Activated T-cell treated with anti-CD3 and anti-CD28 coated beads, Interleukin-2, amount 50 U/mL, for 1 hour (primary cell): Measurements from ENCODE around the gene HDAC2.
"Not testable (repeated sequence)": the region's sequence is repeated elsewhere in the genome, so short reads cannot be mapped to it uniquely, and the experiment has no call there.

ENCODE experiments used
- DNase-seq: peaks from one replicate; pipeline ENCODE4 v3.0.0-alpha.2; 2020

HDAC2 gene

DNA sequence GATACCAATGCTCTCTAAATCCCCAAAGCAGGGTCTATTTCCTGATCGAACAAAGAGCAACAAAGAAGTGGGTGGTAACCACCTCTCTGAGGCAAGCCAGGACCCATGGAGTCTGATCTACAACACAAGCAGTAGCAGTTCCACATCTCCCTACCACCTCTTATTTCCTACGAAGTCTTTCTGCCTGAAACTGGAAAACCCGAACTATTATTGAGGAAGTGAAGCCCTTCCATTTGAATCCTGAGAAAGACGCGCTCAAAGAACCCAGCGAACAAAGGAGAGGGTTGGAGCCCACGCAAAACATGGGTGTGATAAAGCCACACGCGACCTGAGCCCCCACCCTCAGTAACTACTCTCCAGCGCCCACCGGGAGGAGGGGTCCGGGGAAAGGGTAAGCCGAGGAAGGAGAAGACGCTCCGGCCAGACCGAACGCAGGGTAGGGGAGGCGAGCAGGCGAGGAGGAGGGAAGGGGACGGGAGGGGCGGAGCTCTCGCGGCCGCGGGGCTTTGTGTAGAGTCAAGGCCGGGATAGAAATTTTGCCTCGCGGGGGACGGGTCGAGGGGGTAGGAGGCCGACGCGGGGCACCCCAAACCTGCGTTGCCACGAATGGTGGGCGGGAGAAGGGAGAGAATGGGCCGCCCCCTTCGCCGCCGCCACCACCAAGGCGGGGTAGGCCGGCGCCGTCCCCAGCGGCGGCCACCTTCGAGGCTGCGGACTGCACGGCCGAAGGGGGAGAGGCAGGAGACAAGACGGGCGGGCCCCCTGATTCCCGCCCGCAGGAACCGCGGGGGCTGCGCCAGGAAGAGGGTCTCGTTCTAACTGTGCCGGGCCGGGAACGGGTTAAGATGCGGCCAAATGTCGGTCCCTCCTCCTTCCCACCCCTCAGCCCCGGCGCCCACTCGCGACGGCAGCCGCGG, 802 bp downstream of the HDAC2 start:
- DNase-seq = peak; percentile 61

- no peak for DNase-seq
Observed at GRCh38 chr6:113968472-113968871, 2.5 kb downstream of the HDAC2 start.

- no peak for DNase-seq
Observed at GRCh38 chr6:113967777-113968176, 3.2 kb downstream of the HDAC2 start.

- DNase-seq = no peak
Observed at GRCh38 chr6:113960795-113961194, 10.2 kb downstream of the HDAC2 start.

GRCh38 chr6:113959235-113959634, 11.7 kb downstream of the HDAC2 start:
- DNase-seq = no peak

- DNase-seq = no peak
Observed at GRCh38 chr6:113954653-113955052, 16.3 kb downstream of the HDAC2 start.

DNA sequence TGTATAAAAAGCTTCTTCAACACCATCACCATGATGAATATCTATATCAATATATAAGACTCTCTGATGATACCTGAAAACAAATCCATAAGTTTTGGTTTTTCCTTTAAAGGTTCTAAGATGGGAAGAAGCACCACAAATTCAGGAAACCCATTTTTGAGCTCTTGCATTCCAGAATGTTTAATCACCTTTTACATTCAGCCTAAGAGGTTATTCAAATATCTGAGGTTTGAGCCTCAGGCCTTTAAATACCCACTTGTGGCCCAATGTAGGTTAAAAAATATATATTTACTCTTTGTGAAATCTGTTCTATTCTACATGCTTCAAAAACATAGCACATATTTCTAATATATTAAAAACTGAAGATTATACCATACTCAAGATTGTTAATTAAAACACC, 17.6 kb downstream of the HDAC2 start:
- DNase-seq = no peak

DNA sequence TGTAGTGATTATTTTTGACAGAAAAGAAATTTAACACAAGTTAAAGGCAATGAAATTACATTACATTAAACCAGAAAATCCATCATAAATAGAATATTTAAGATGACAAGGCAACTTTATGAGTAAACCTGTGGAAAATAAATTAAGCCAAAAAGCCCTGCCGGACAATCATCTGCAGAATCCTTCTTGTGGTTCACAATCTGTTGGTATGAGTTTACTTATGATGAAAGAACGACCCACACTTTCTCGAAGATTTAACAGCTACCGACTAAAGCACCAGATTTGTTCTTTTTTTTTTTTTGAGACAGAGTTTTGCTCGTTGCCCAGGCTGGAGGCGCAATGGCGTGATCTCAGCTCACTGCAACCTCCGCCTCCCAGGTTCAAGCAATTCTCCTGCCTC, 21.4 kb downstream of the HDAC2 start:
- no peak for DNase-seq

DNA sequence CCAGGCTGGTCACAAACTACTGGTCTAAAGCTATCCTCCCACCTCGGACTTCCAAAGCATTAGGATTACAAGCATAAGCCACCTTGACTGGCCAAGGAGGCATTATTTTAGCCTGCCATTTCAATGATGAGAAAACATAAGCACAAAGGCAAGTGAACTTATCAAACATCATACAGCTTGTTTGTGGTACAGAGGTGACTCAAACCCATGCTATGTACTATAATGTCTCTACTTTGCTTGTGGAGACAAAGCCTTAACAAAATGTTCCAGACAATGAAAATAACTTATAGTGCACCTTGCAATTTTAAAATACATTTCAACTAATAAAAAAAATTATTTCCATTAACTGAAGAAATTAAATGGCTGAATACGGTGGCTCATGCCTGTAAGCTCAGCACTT, 26.2 kb downstream of the HDAC2 start:
- no peak for DNase-seq

GRCh38 chr6:113939825-113940224, 31.1 kb downstream of the HDAC2 start:
- DNase-seq = no peak

DNA sequence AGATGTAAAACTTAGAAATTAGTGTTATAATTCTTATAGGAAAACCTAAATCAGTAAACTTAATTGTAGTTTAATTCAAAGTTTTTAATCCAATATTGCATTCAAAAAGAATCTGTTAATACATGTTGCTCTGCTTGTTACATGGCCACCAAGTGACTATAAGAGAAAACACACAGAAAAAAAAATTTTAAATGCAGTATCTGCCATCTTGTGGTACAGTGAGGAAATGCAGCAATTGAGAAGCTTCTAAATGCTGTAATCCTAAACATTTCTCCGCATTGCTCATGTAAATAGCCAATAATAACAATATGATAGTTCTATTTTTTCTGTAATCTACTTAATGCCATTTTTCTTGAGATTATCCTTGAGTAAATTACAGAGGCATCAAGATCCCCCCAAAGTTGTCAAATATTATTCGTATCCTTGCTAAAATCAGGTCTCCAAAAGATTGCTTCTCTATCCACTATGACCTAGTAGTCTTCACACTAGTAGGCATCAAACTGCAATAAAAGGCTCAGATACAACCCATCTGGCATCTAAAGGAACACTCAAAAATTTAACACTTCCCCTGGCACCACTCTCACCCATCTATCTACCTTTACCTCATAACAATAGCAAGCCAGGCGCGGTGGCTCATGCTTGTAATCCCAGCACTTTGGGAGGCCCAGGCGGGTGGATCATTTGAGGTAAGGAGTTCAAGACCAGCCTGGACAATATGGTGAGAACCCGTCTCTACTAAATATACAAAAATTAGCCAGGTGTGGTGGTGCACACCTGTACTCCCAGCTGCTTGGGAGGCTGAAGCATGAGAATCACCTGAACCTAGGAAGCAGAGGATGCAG, 34.6 kb downstream of the HDAC2 start:
- DNase-seq = no peak

DNA sequence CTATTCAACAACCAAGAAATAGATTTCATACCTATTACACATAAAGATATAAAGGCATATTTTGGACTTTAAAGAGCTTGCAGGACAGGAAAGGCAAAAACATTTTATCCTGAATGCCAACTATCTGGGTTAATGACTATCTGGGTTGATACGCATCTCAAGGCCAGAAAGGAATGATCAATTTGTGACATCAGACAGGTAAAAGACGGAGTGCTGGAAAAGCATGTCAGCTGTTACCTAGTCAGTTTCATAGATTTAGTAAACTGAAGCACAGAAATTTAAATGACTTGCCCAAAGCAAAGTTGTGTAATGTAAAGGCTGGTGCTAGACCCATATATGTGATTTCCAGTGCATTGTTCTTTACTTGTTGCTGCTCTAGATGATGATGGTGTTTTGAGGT, 36.8 kb downstream of the HDAC2 start:
- no peak for DNase-seq

GRCh38 chr6:113931907-113932306, 39.0 kb downstream of the HDAC2 start:
- DNase-seq = not testable (repeated sequence)

DNA sequence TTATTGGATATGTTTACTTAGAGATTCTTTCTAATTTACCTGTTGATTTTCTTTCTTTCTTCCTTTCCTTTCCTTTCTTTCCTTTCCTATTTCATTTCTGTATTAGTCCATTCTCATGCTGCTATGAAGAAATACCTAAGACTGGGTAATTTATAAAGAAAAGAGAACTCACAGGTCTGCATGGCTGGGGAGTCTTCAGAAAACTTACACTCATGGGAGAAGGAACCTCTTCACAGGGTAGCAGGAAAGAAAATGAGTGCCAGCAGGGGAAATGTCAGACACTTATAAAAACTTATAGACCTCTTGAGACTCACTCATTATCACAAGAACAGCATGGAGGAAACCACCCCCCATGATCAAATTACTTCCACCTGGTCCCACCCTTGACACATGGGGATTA, 40.8 kb downstream of the HDAC2 start:
- no peak for DNase-seq

DNA sequence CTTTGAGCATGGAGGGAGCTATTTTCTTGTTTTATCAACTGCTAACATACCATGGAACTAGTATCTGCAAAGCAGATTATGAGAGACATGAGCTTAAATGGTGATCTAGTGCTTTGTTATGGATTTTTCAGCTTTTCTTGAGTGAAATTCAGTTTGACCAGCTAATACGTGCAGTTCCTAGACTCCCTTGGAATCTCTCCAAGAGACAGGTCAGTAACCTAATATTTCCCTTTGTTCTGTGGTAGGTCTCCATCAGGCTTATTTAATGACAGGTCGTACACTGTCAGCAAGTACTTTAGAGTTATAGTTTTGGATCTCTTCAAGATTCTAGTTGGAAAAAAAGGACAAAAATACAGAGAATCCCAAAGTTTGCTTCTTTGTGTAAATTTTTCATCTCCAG, 43.9 kb downstream of the HDAC2 start:
- no peak for DNase-seq

GRCh38 chr6:113925378-113925777, 45.6 kb downstream of the HDAC2 start:
- DNase-seq = no peak

DNA sequence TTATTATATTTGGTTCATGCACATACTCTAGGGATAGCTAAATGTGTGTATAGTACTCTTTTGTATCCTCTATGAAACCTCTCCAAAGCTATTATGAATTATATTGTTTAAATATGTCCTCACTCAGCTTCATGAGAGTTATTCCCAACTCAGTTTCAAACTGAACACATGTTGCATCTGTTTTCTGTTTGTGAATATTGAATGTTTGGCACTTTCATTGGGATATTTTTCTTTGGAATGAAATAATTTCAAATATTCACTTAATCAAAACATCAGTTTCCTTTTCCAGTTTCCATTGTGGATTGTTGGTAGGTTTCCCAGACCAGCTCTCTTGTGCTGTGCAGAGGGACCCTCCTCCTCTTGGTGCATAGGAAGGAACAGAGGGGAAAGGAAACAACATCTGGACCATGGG, 46.6 kb downstream of the HDAC2 start:
- no peak for DNase-seq

DNA sequence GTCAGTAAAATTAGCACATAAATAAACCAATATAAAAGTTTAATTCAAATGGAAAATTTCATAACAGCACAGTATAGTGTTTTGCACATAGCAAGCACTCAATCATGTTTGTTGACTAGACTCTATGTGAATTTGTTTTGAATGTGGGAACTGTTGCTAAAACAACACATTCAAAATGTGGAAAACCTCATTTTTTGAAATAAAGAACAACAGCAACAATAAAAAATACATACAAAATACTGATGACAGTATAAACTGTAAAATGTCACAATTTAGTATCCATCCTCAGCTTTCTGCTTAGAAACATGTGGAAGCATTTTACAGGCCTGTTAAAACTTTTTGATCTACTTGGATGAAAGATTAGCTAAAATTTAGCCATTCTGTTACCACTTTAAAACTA, 47.4 kb downstream of the HDAC2 start:
- DNase-seq = no peak

DNA sequence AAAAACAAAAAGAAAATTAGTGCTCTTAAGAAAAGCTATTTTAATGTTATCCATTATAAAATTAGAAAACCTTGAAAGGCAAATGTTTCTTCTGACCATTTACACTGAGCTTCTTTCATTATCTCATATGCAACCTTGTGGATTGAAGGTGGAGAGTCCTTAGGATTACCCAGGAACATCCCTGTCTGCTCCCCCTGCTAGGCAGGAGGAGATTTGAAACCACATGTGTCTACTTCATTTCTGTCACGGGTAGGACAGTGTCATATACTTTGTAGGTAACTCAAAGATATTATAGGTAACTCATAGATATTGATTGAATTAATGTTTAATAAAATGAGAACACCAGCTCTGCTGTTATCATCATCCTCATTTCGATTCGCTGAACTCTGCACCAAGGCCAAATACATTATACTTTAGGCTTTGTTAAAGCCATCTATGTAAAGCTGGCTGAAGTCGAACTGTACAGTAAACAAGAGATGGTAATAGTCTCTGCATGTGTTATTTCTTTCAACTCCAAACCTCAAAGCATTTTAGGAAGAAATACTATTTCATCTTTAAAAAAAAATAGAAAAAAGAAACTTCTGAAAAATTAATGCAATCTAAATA, 49.5 kb downstream of the HDAC2 start:
- DNase-seq = no peak

DNA sequence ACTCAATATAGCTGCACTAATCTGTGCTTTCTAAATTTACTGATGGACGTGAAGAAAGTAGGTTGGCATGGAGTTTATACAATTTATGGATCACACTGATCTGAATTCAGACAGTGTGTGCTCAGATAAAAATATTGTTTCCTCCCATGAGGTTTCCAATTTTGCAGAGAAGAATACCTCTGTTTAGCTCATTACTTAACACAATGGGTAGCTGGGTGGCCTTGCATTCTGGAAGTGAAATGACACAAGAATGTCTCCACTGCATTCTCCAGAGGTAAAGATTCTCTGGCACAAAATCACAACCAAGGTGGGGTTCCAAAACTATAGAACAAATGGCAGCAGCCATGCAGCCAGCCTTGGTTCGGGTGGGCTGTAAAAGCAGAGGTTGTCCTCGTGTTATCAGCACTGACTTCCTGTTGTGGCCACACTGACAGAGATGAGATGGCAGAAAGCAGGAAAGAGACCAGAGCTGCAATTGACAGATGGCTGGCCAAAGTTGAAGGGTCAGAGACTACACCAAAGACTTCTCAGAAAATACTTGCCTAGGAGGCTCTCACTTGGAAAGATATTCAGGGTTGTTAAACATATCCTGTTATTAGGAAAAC, 50.2 kb downstream of the HDAC2 start:
- no peak for DNase-seq

- not testable (repeated sequence) for DNase-seq
Observed at GRCh38 chr6:113910285-113910684, 60.7 kb downstream of the HDAC2 start.

- DNase-seq = no peak
Observed at GRCh38 chr6:113909224-113909856, 61.6 kb downstream of the HDAC2 start.

DNA sequence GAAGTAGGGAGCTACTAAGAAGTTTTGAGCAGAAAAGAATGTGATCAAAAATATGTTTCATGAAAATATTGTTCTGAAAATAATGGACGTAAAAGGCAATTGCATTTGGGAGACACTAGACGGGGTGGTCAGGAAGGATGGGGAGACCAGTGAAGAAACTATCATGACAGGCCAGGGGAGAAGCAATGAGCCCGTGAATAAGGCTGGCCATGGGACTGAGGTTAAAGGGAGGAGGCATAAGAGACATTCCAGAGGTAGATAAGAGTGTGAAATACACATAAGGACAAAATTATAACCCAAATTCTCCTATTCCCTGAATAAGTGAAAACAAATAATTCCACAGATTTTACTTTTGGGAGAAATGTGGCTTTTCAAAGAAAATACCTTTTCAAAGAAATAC, 62.1 kb downstream of the HDAC2 start:
- no peak for DNase-seq
